Activated CD8-positive, alpha-beta memory T cell treated with anti-CD3 and anti-CD28 coated beads for 48 hours (primary cell): ENCODE measurements around the gene TACC2.

Experiments used
- DNase-seq, 3 experiments: peaks; one replicate each; pipeline ENCODE4 v3.0.0-alpha.2; 2020; ENCODE audit warnings: low read depth in 2 of 3, low spot score in 2 of 3

TACC2 gene

GRCh38 chr10:122142641-122143237 is 153.8 kb downstream of the TACC2 start:
- DNase-seq, result peak in 2 of 3 experiments; percentile 12 to 30

- DNase-seq, result no peak
Observed at GRCh38 chr10:122143238-122143841, 154.4 kb downstream of the TACC2 start.

GRCh38 chr10:122144199-122144598 is 155.2 kb downstream of the TACC2 start:
- no peak for DNase-seq

GRCh38 chr10:122145113-122145512 is 156.2 kb downstream of the TACC2 start:
- DNase-seq, result no peak

- no peak for DNase-seq
Observed at GRCh38 chr10:122147663-122148062, 158.7 kb downstream of the TACC2 start.

GRCh38 chr10:122148876-122149560 is 160.1 kb downstream of the TACC2 start:
- no peak for DNase-seq

- no peak for DNase-seq
Observed at GRCh38 chr10:122149561-122150505, 160.9 kb downstream of the TACC2 start.

GRCh38 chr10:122151121-122151694 is 162.2 kb downstream of the TACC2 start:
- no peak for DNase-seq

- DNase-seq, result no peak
Observed at GRCh38 chr10:122152544-122152943, 163.6 kb downstream of the TACC2 start.

GRCh38 chr10:122154031-122154544 is 165.1 kb downstream of the TACC2 start:
- DNase-seq, result no peak

- no peak for DNase-seq
Observed at GRCh38 chr10:122154545-122155366, 165.8 kb downstream of the TACC2 start.

GRCh38 chr10:122157451-122157850 is 168.5 kb downstream of the TACC2 start:
- no peak for DNase-seq

GRCh38 chr10:122158362-122158761 is 169.4 kb downstream of the TACC2 start:
- no peak for DNase-seq

GRCh38 chr10:122159141-122159970 is 170.4 kb downstream of the TACC2 start:
- no peak for DNase-seq

- DNase-seq, result no peak
Observed at GRCh38 chr10:122161795-122162194, 172.8 kb downstream of the TACC2 start.

GRCh38 chr10:122162671-122163173 is 173.8 kb downstream of the TACC2 start:
- DNase-seq, result no peak

GRCh38 chr10:122163174-122164022 is 174.4 kb downstream of the TACC2 start:
- no peak for DNase-seq

GRCh38 chr10:122164023-122164601 is 175.1 kb downstream of the TACC2 start:
- DNase-seq, result no peak
